Upper lobe of left lung (tissue), 4 donors: ENCODE data around the gene KLHL26.

Experiments used
- CTCF ChIP-seq, 6 experiments: fragments of 450-650 bp in 4 of 6; fragments of 200-600 bp in 2 of 6; sonication (generic) in 2 of 6; IDR thresholded peaks; one replicate each; pipeline ENCODE4 v1.5.1; 2016 to 2019; ENCODE audit warnings: antibody characterized with exemption in 6 of 6
- EP300 ChIP-seq, 4 donors: sonication (generic); formaldehyde crosslinking; IDR thresholded peaks; one replicate each; pipeline ENCODE4 v1.5.1; 2017; ENCODE audit warnings: antibody characterized with exemption in 4 of 4, control low read depth in 2 of 4
- POLR2A ChIP-seq, 4 donors: fragments of 450-650 bp; IDR thresholded peaks; one replicate each; pipeline ENCODE4 v1.5.1; 2016 to 2017; ENCODE audit warnings: antibody characterized with exemption in 4 of 4, mild to moderate bottlenecking in 2 of 4
- POLR2AphosphoS5 ChIP-seq, 2 donors: sonication (generic); formaldehyde crosslinking; IDR thresholded peaks; one replicate each; pipeline ENCODE4 v1.5.1; 2017; ENCODE audit warnings: antibody characterized with exemption in 2 of 2

GRCh38 chr19:18656337-18657086, 19.7 kb downstream of the KLHL26 start:
- no peak for TF ChIP-seq CTCF (IDR thresholded peaks at IDR 0.05)
- TF ChIP-seq POLR2AphosphoS5 (IDR thresholded peaks at IDR 0.05) = no peak
- TF ChIP-seq EP300 (IDR thresholded peaks at IDR 0.05) = no peak
- TF ChIP-seq POLR2A (IDR thresholded peaks at IDR 0.05) = no peak
